ENCODE data around the gene DNAJB12. TPM values are rescaled to one million over a fixed set of nuclear protein-coding genes. Genes with fewer than 3 reads are reported as not detected.

The DNAJB12 gene
- total RNA-seq, 1 experiment from 2014 or later = 30.9 TPM

DNA sequence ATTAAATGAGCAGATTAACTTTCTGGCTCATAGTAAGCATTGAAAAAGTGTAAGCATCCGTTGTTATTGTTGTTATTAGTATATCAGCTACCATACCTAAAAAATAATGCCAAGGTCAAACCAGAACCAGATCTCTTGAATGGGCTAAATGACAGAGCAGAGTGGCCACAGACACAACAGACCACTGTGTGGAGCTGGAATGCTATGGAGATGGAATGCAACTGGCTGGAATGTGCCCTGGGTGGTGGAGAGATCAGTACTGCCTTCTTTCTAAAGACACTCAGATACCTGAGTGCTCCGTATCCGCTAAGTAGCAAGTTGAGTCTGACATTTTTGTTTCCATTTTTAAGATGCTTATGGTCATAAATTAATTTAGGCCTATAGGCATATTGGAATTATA lies 20.5 kb upstream of the DNAJB12 start:
- H3K9ac ChIP-seq (ENCODE audit: low read length) = no peak overlapping the region
- H3K4me2 ChIP-seq (ENCODE audit: low read length) = no peak overlapping the region
- H3K27ac ChIP-seq (ENCODE audit: low read length) = no peak overlapping the region
- H3K9me3 ChIP-seq (ENCODE audit: low read length) = no peaks in the 10 kb centered on the region
- no peaks in the 10 kb centered on the region for H3K27me3 ChIP-seq (ENCODE audit: low read length)
- no peak for ATAC-seq
- no peaks in the 10 kb centered on the region for H3K9me2 ChIP-seq (replicated peaks; ENCODE audit: low read length)
- no peaks in the 10 kb centered on the region for H3K79me2 ChIP-seq (ENCODE audit: low read length)
- H3K36me3 ChIP-seq (ENCODE audit: low read depth, low read length) = no peaks in the 10 kb centered on the region
- no peak for TF ChIP-seq EZH2phosphoT487 (IDR thresholded peaks at IDR 0.05; ENCODE audit: borderline replicate concordance, low read length)
- TF ChIP-seq EZH2 (IDR thresholded peaks at IDR 0.05; ENCODE audit: low read length, unreplicated experiment) = no peak
- TF ChIP-seq, protein P1, sequence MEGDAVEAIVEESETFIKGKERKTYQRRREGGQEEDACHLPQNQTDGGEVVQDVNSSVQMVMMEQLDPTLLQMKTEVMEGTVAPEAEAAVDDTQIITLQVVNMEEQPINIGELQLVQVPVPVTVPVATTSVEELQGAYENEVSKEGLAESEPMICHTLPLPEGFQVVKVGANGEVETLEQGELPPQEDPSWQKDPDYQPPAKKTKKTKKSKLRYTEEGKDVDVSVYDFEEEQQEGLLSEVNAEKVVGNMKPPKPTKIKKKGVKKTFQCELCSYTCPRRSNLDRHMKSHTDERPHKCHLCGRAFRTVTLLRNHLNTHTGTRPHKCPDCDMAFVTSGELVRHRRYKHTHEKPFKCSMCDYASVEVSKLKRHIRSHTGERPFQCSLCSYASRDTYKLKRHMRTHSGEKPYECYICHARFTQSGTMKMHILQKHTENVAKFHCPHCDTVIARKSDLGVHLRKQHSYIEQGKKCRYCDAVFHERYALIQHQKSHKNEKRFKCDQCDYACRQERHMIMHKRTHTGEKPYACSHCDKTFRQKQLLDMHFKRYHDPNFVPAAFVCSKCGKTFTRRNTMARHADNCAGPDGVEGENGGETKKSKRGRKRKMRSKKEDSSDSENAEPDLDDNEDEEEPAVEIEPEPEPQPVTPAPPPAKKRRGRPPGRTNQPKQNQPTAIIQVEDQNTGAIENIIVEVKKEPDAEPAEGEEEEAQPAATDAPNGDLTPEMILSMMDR (conservative IDR thresholded peaks at IDR 0.05; ENCODE audit: low read depth, low read length) = no peak
- no peaks in the 10 kb centered on the region for H3K4me1 ChIP-seq (ENCODE audit: insufficient read depth, low read length)
- BruUV-seq (replicated peaks) = no TSS peak
- H3F3A ChIP-seq (ENCODE audit: low read length, unreplicated experiment) = no peaks in the 10 kb centered on the region
- no peak overlapping the region for H2AFZ ChIP-seq (ENCODE audit: low read length)
- H3K4me3 ChIP-seq (ENCODE audit: low read length) = no peak overlapping the region
- CTCF ChIA-PET = no interaction called here
- POLR2A ChIA-PET (ENCODE audit: unreplicated experiment) = no interaction called here
- intact Hi-C loops (cut with micrococcal nuclease) = no loop called here
- no peak for DNase-seq
- H4K20me1 ChIP-seq (ENCODE audit: low read length) = no peaks in the 10 kb centered on the region

DNA sequence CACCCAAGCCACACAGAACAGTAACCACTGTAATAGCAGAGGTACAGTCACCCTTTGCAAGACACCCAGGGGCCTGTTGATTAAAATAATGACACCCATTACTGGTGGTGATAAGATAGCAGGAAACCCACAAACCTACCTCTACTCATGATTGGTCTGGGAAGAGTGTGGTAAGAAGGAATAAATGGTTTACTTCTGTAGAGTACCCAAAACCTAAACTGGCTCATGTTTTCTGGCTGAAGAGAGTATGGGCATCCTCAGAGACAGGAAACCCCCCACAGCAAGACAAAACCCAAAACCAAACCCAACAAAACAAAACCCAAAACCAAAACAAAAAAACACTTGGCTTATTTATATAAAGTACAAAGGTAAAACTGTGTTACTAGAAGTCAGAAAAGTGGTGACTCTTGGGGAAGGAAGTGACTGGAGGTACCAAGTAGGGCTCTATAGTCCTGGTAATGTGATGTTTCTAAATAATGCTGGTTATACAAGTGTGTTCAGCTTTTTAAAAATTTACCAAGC lies 15.5 kb upstream of the DNAJB12 start:
- Histone ChIP-seq H3K79me2 (ENCODE audit: low read length) (no peaks in the 10 kb centered on the region), H3K4me1 (ENCODE audit: insufficient read depth, low read length) (no peaks in the 10 kb centered on the region), H3K27me3 (ENCODE audit: low read length) (no peaks in the 10 kb centered on the region), H3K36me3 (ENCODE audit: low read depth, low read length) (no peaks in the 10 kb centered on the region), H3K9me2 (replicated peaks; ENCODE audit: low read length) (no peaks in the 10 kb centered on the region), H3F3A (ENCODE audit: low read length, unreplicated experiment) (no peaks in the 10 kb centered on the region), H3K27ac (ENCODE audit: low read length) (no peak overlapping the region), H3K9ac (ENCODE audit: low read length) (no peak overlapping the region), H2AFZ (ENCODE audit: low read length) (no peak overlapping the region), H3K4me3 (ENCODE audit: low read length) (no peak overlapping the region), H4K20me1 (ENCODE audit: low read length) (no peaks in the 10 kb centered on the region), H3K9me3 (ENCODE audit: low read length) (no peaks in the 10 kb centered on the region), H3K4me2 (ENCODE audit: low read length) (no peak overlapping the region)
- no TSS peak for BruUV-seq (replicated peaks)
- ATAC-seq = no peak
- no peak for DNase-seq
- POLR2A ChIA-PET (ENCODE audit: unreplicated experiment) = no interaction called here
- intact Hi-C loops (cut with micrococcal nuclease) = no loop called here
- TF ChIP-seq, protein P1 (conservative IDR thresholded peaks at IDR 0.05; ENCODE audit: low read depth, low read length) = no peak
- TF ChIP-seq EZH2 (IDR thresholded peaks at IDR 0.05; ENCODE audit: low read length, unreplicated experiment) (no peak), EZH2phosphoT487 (IDR thresholded peaks at IDR 0.05; ENCODE audit: borderline replicate concordance, low read length) (no peak)
- CTCF ChIA-PET = no interaction called here

DNA sequence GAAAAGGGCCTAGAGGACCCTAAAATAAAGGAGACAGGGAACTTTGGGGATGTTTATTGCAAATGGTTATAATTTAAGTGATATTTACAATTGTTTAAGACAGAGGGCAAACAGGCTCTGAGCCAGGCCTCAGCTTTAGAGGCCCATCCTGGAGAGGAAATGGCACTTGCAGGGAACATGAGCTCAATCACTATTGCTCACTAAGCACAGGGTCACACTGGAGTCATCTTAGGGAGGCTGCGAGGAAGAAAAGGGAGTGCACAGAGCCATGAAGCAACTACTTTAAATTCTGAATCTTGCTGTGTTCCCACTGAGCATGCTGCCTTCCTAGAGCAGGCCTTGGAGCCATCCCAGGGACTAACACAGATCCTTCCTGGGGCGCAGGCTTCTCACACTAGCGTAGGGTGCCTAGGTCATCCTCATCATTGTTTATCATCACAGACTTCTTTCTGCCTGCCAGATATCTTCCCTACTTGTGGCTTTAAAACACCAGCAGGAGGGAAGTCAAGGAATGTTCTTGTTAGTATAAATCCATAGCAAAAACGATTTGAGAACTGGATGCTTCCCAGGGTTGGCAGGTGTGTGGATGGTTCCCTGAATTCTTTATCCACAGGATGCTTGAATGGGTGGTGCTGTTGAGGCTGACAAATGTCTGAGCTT lies 12.7 kb upstream of the DNAJB12 start:
- ChIA-PET CTCF (no interaction called here), POLR2A (ENCODE audit: unreplicated experiment) (no interaction called here)
- Histone ChIP-seq H3K79me2 (ENCODE audit: low read length) (no peaks in the 10 kb centered on the region), H3K27me3 (ENCODE audit: low read length) (no peaks in the 10 kb centered on the region), H3K4me1 (ENCODE audit: insufficient read depth, low read length) (peaks cover 12% of the 10 kb centered on the region), H3K27ac (ENCODE audit: low read length) (no peak overlapping the region), H3K36me3 (ENCODE audit: low read depth, low read length) (no peaks in the 10 kb centered on the region), H3K4me3 (ENCODE audit: low read length) (no peak overlapping the region), H3K4me2 (ENCODE audit: low read length) (no peak overlapping the region), H4K20me1 (ENCODE audit: low read length) (no peaks in the 10 kb centered on the region), H3K9me3 (ENCODE audit: low read length) (no peaks in the 10 kb centered on the region), H2AFZ (ENCODE audit: low read length) (no peak overlapping the region), H3F3A (ENCODE audit: low read length, unreplicated experiment) (no peaks in the 10 kb centered on the region), H3K9me2 (replicated peaks; ENCODE audit: low read length) (no peaks in the 10 kb centered on the region), H3K9ac (ENCODE audit: low read length) (no peak overlapping the region)
- no peak for DNase-seq
- TF ChIP-seq, protein P1 (conservative IDR thresholded peaks at IDR 0.05; ENCODE audit: low read depth, low read length) = no peak
- TF ChIP-seq EZH2 (IDR thresholded peaks at IDR 0.05; ENCODE audit: low read length, unreplicated experiment) (no peak), EZH2phosphoT487 (IDR thresholded peaks at IDR 0.05; ENCODE audit: borderline replicate concordance, low read length) (no peak)
- intact Hi-C loops (cut with micrococcal nuclease) = no loop called here
- TSS peak; percentile 43 for BruUV-seq (replicated peaks)
- no peak for ATAC-seq
